Inferior parietal cortex (tissue), 1 donor: ENCODE measurements around the gene SIK2.
"Not testable (repeated sequence)": the region's sequence is repeated elsewhere in the genome, so short reads cannot be mapped to it uniquely, and the experiment has no call there.

Source experiments
- DNase-seq: peaks from one replicate; pipeline ENCODE4 v3.0.0-alpha.2; 2016; ENCODE audit errors: extremely low spot score

Gene SIK2

DNA sequence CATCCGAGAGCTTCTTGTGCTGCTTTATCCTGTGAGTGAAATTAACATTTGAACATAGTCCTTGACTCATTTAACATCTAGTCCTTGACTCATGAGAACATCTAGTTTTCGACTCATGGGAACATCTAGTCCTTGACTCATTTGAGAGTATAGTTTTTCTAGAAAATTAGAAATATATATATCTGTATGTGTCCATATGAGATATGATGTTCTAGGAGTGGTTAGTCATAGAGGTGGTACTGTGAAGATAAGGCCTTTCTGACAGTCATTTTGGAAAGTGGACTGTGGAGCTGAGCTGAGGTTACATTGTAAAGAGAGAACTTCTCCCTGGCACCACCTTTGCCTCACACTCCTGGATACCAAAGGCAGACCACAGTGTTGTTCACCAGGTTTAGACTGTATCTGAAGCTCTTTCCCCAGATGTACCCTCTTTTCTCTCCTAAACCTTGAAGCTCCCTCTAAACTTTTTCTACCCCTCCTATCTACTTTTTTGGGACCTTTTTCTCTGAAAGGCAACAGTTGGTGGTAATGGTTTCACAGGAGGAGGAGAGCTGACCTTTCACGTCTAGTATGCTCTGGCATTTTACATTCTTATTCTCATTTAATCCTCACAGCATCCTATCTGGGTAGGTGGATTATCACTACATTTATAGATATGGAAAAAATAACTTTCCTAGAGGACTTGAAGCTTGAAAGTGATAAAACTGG lies 96.8 kb downstream of the SIK2 start:
- DNase-seq = peak; percentile 32

DNA sequence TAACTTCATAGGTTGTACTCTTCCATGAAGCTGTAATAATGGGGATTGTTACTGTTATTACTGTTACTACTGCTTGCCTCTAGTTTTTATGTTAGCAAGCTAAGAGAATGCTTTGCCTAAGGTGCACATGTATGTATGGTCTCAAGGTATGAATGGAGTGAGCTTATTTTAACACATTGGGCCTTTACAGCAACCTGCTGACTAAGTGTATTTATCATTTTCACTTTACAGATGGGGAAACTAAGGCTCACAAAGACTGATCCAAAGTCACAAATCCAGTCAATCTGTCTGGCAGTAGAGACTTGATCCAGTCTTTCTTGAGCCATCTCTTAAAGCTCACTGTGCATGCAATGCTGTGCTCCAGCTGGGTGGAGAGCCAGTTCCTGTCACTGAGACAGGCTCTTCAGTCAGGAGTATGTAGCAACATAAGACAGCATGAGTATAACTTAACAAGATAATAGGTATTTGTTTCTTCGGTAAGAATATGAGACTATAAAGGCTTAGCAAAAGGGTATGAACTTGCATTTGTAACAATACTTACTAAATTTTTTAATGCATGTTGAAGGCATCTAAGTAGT lies 97.4 kb downstream of the SIK2 start:
- DNase-seq = no peak

DNA sequence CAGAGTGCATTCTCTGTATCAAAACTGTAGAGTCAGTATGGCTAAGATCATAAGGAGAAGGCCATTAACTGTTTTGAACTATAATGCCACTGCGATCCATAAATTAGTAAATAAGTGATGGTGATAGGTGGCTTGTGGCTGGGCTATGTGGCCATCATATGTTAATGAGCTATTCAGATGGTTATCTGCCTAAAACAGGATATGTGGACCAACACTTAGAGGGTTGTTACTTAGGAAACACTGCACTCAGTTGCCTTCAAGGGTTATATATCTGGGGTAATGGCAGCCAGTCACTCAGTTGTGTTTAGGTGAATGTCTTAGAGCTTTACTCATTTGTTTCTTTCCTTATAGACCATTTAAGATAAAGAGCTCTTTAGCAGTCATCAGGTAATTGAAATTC lies 97.9 kb downstream of the SIK2 start:
- DNase-seq = no peak

DNA sequence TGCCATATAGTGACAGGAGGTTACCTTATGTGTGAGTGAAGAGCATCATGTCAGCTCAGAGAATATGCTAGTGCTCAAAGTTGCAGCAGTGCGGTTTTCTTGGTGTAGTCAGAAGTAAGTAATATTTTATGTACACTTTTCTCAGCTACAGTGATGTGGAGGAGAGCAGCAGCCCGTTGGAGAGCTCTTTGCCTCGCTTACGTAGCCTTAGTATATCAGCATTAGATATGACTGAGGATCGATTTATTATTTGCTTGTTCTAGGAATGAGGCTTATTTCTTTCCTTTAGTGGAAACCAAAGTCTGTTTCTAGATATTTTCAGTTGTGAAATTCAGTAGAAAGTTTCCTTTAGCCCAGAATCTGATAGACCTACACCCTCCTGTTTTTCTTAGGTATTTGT lies 100.4 kb downstream of the SIK2 start:
- no peak for DNase-seq

DNA sequence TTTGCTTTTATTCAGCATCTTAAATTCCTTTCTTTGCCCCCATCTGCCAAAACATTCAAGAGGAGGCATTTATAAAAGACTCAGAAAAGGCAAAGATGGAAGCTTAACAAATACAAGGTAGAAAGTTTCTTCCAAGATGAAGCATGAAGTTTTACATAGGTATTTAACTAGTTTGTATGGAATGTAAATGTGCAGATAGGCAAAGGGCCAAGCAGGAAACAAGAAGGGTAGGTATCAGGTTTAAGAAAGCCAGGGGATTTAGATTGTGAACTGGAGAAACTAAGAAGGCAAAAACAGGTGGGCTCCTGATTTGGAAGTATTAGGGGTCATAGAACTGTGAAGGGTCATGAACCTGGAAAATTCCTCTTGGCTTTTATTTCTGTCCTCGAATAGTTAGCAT lies 101.3 kb downstream of the SIK2 start:
- DNase-seq = no peak

DNA sequence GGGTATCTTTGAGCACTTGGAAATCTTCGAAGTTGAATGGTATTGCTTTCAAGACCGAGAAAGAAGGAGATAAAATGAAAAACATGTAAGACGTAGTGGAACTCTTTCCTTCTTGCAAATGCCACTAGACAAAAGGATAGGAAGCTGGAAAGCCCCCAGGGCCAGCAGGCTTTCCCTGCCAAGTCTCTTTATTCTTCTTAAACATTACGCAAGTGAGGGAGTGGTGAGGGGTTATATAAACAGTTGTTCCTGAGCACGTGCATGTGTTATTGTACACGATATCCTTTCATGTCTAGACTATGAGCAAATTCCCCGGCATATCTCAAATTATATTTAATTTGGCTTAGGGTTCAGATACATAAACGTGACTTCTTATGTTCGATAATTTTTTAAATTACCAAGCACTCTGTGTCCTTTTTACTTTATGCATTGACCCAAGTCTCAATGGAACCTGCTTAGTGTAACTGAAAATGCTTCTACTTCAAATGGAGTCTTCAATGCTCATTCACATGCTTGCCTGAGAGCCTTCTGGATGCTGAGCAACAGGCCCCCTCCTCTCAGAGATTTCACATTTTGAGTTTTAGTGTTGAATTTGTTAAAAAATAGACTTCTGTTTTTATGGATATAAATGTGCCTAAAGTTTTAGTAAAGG lies 104.9 kb downstream of the SIK2 start:
- DNase-seq = no peak

DNA sequence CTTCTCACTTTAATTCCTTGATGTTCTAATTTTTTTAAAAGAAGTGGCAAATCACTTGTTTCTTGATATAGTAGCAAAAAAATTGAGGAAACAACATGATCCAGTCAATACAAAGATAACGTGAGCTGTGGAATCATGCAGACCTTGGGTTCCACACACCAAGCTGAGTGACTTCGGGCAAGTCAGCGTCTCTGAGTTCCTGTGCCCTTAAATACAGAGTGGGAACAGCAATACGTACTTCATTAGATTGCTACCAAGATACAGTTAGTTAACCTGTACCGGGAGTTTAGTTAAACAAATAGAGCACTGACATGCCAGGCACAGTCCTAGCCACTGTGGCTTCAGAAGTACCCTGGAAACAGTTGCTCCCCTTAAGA lies 105.4 kb downstream of the SIK2 start:
- no peak for DNase-seq

DNA sequence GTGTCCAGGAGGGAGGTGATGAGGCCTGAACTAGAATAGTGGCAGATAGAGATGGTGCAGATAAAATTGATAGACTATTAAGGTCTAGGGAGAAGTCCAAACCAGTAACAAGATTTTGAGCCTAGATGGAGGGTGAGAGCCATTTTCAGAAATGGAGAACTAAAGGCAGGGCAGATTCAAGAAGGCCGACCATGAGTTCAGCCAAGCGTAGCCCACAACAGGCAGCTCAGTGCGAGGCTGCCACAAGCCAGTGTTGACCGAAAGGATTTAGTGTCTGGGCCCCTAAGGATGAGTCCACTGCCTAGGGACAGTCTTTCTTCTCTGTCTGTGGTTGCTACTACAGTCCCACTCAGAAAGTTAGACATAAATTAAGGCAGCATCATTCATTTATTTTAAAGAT lies 112.3 kb downstream of the SIK2 start:
- DNase-seq = no peak

DNA sequence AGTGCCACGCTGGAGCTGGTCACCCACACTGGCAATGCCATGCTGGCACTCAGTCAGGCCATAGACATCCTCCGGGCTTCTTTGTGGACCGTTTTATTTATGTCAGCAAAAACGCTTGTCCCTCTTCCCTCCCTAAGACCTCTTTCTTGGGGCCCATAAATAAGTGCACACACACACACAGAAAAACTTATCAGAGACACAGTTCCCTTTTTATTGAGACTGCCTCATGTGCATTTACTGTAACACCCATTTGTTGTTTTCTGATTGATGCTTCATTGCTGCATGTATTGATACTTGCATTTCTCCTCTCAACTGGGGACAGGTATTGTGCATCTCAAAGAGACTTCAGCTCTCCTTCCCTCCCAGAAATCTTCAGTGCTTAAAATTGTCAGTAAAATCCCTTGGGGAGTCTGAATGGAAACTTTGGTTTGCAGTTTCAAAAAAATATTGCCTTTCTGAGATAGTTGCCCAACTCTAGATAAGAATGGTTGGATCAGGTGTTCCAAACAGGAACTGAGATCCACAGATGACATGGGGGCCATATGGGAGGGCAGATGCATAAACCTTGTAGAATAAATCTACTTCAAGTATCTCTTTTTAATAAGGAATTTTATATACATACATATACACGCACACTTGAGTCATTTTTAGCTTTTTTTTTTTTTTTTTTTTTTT lies 113.0 kb downstream of the SIK2 start:
- DNase-seq = no peak

DNA sequence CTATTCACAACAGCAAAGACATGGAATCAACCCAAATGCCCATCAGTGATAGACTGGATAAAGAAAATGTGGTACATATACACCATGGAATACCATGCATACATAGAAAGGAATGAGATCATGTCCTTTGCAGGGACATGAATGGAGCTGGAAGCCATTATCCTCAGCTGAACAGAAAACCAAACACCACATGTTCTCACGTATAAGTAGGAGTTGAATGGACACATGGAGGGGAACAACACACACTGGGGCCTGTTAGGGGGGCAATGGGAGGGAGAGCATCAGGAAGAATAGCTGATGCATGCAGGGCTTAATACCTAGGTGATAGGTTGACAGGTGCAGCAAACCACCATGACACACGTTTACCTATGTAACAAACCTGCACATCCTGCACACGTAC lies 115.4 kb downstream of the SIK2 start:
- not testable (repeated sequence) for DNase-seq

DNA sequence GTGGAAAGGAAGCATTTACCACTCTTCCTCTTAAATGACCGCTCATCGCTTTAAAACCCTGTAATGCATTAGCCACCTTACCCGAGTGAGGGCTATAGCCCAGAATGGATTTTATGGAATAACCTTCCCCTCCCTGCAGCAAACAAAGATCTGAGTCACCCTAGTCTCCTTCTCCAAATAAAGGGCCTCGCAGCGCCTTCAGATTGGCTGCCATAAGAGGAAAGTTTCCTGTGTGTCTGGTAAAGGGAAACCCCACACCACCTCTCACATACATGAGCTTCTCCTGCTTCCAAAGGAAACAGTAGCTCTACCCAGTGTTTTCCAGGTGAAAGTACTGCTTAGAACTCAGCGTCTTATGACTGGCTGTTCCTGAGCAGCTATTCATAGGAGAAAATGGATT lies 116.2 kb downstream of the SIK2 start:
- DNase-seq = no peak

DNA sequence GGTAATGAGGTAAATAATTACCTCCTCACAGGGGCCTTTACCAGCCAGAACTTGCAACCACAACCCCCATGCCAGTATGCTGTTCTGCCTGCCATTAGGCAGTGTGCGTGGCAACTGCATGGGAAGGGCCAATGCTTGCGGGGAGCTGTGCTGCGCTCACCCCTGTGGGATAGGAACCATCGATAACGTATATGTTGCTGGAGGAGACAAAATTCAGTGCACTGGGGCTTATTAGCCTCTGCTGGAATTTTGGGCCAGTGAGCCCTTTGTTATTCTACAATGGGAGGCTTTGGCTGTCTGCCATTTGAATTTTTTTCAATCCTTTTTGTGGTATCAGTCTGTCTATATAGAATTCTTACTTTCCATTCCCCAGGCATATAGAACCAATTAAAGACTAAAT lies 116.6 kb downstream of the SIK2 start:
- DNase-seq = no peak

DNA sequence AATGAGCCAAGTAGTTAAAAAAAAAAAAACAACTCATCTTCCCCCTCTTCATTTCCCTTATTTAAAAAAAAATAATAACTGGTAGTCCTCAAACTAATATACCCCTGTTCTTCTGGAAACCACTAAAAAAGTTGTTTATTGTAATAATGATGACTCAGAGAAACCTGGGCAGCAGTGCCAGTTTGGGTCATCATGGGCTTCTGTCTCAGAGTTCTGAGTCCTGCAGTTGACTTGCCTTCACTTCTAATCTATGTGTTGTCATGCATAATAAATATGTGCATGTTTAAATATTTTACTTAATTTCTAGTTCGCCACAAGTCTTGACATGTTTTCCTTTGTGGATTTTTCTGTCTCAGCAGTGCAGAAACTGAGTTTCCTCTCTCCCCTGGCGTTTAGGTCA lies 117.1 kb downstream of the SIK2 start:
- DNase-seq = no peak

DNA sequence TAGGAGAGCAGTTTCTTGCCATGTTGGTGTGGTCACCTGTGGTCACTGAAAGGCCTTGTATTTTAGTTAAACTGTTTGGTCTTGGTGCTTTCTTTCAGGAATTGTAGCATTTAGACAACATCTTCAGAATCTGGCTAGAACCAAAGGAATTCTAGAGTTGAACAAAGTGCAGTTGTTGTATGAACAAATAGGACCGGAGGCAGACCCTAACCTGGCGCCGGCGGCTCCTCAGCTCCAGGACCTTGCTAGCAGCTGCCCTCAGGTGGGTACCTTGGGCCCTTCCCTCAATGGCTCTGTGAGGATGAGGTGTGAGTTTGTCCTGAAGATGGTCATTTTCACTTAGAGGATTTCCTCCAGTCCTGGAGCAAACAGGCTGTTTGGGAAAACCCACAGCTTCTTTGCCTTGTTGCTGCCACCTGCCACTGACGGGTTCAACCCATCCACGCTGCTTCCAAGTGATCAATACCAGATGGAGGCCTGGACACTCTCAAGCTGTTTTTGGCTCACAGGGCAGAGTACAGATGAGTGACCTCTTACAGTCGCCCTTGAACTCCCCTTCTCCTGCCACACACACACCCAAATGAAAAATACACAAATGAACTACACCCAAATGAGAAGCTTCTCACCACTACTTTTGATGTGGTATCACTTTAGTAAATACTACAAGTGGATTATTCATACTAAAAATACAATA lies 118.7 kb downstream of the SIK2 start:
- no peak for DNase-seq

DNA sequence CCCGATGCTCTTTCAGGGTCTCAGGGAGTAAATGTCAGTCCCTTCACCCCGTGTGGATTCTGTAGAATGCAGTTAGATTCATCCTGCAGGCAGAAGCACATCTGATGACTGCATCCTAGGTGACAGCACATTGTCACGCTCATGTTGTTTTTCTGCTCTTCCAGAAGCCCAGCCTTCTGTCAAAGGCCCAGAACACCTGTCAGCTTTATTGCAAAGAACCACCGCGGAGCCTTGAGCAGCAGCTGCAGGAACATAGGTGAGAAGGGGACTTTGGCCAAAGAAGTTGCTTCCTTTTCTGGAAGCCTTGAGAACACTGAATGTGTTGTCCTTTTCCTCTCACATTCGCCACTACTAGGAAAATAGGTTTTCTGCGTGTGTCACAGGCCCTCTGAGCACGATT lies 120.3 kb downstream of the SIK2 start:
- no peak for DNase-seq

DNA sequence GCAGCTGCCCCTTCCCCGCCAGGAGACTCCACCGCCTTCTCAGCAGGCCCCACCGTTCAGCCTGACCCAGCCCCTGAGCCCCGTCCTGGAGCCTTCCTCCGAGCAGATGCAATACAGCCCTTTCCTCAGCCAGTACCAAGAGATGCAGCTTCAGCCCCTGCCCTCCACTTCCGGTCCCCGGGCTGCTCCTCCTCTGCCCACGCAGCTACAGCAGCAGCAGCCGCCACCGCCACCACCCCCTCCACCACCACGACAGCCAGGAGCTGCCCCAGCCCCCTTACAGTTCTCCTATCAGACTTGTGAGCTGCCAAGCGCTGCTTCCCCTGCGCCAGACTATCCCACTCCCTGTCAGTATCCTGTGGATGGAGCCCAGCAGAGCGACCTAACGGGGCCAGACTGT lies 121.3 kb downstream of the SIK2 start:
- no peak for DNase-seq

DNA sequence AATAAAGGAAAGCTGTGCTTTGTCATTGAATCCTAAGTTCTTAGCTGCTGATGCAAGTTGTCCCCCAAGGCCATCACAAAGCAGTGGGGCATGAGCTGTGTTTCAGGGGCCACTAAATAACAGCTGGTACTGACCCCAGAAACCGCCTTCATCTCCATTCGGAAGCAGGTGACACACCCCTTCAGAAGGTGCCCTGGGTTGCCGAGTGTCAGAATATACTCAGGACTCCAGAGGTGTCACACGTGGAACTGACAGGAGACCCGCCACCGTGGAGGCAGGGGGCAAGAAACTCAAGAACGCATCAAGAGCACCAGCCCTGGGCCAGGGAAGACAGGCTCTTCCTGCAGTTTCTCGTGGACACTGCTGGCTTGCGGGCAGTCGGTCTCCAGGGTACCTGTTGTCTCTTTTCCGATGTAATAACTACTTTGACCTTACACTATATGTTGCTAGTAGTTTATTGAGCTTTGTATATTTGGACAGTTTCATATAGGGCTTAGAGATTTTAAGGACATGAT lies 122.4 kb downstream of the SIK2 start:
- no peak for DNase-seq

DNA sequence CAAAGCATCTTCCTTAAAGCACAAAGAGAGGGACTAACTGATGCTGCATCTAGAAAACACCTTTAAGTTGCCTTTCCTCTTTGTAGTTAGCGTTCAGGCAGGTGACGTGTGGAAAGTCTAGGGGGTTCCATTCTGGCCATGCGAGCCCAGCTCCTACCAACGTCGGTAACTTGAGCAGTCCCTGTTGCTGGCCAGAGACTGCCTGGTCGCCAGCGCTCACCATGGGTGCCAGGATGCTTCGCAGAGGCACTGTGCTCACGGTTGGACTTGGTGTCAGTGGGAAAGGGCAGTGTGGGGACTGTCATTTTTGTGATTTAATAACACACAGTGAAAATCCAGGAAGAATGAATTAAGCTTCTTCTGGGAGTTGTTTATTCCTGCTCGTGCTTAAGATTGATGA lies 123.4 kb downstream of the SIK2 start:
- DNase-seq = no peak

DNA sequence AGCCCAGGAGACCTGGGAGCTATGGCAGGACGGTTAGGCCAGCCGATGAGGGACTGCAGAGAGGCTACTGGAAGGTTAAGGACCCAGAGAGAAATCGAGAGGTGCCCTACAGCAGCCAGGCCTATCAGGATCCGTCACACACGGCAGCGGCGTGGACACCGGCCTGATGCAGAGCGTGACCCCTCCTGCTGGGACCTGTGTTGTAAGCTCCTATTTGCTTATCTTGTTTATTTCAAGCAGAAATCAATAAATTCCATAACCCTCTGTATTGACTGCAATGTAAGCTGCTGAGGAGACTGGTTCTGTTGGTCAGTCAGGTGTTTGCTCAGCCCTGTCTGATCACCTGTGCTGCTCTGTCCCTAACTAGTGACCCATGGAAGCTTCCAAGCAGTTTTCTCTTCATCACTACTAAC lies 124.1 kb downstream of the SIK2 start:
- DNase-seq = no peak

DNA sequence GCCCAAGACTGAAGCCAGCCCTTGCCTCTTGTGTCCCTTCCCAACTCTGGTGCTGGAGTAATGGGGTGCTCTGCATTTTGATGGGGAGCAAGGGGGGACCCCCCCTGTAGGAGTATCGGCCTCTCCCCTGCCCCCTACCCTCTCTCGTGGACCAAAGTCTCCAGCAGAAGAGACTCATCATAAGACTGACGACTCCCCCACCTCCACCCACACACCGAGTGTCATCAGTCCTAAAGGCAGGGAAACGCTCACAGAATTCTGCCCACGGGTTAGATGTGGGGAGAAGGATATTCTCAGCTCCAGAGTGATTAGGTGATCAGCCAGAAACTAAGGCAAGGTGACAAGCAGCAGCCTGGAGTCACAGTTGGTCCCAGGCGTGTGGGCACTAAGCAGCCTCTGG lies 125.2 kb downstream of the SIK2 start:
- DNase-seq = no peak

DNA sequence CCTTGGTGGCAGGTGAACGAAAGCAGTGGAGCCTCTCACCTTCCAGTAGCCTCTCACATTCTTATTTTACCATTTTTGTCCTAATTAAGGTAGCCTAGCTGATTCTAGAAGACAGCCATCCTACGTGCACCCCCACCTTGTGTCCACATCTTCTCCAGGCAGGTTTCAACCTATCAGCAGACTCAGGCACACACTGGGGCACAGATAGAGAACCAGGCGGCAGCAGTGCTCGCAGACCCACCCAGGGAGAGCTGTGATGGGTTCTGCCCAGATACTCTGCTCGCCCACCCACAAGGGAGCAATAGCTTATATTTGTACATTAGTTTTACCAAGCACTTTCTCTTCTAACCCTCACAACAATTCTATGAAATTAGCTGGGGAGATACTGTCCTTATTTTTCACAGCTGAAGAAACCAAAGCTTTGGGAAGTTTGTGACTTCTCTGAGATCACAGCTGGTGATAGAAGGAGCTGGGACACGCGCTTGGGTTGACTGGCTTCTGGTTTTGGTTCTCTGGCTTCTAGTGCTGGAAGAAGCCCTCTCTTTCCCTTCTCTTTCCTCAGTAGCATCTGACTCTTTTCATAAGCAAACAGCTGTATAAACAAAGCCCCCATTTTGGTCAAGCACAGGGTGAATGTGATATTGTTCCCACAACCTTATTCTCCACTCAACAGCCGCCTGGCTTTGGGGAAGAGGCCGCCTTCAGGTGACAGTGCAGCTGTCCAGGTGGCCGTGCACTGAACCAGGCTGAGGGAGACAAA lies 127.0 kb downstream of the SIK2 start:
- DNase-seq = no peak
